CD14-positive monocyte (primary cell): ENCODE results near the gene SLC4A1. TPM values are rescaled to one million over a fixed set of nuclear protein-coding genes. Genes with fewer than 3 reads are reported as not detected.
A peak's percentile ranks its signal among the peaks of the same experiment; 100 is the strongest.
"Not testable (repeated sequence)": the region's sequence is repeated elsewhere in the genome, so short reads cannot be mapped to it uniquely, and the experiment has no call there.

Experiments used
- DNase-seq, 3 donors: peaks; one replicate each; pipeline ENCODE4 v3.0.0-alpha.2; 2011 to 2022
- H2AFZ ChIP-seq: 2 replicates; pipeline ENCODE4 v1.6.0; 2012; ENCODE audit warnings: mild to moderate bottlenecking, low read depth, low read length, inconsistent platforms; ENCODE audit not compliant: insufficient read depth, poor library complexity, severe bottlenecking
- H3K27ac ChIP-seq, 2 donors: 1 replicate in 1 of 2; 2 replicates in 1 of 2; pipeline ENCODE4 v1.5.1; 2012 to 2013; ENCODE audit warnings: low read length in 2 of 2, control low read depth in 1 of 2, inconsistent platforms in 1 of 2, low read depth in 1 of 2, mild to moderate bottlenecking in 1 of 2
- H3K27me3 ChIP-seq, 2 donors: one replicate each; pipeline versions ENCODE4 v1.6.0 to v1.6.1; 2011 to 2013; ENCODE audit warnings: low read length in 2 of 2; ENCODE audit not compliant: control insufficient read depth in 2 of 2, insufficient read depth in 2 of 2
- H3K36me3 ChIP-seq, 2 donors: replicated peaks in 1 of 2; 1 replicate in 1 of 2; 2 replicates in 1 of 2; pipeline versions ENCODE4 v1.5.1 to v1.6.1; 2012 to 2013; ENCODE audit warnings: low read length in 2 of 2, control low read depth in 1 of 2, inconsistent platforms in 1 of 2, mild to moderate bottlenecking in 1 of 2; ENCODE audit not compliant: insufficient read depth in 2 of 2, control insufficient read depth in 1 of 2
- H3K4me1 ChIP-seq, 2 donors: 1 replicate in 1 of 2; 2 replicates in 1 of 2; pipeline versions ENCODE4 v1.5.1 to v1.6.1; 2012 to 2013; ENCODE audit warnings: low read length in 2 of 2, control low read depth in 1 of 2, inconsistent platforms in 1 of 2, mild to moderate bottlenecking in 1 of 2, moderate library complexity in 1 of 2; ENCODE audit not compliant: insufficient read depth in 2 of 2, control insufficient read depth in 1 of 2
- H3K4me2 ChIP-seq: replicated peaks from 2 replicates; pipeline ENCODE3; 2012; ENCODE audit warnings: low read length, moderate library complexity, mild to moderate bottlenecking; ENCODE audit not compliant: poor library complexity, severe bottlenecking; ENCODE audit errors: extremely low read depth
- H3K4me3 ChIP-seq, 3 experiments: fragments of 200-600 bp in 1 of 3; sonication (generic) in 1 of 3; replicated peaks in 1 of 3; 1 replicate in 2 of 3; 2 replicates in 1 of 3; pipeline ENCODE4 v1.5.1; 2011 to 2013; ENCODE audit warnings: low read length in 3 of 3, mild to moderate bottlenecking in 3 of 3, control low read depth in 2 of 3, low read depth in 2 of 3, inconsistent platforms in 1 of 3, moderate library complexity in 1 of 3
- H3K79me2 ChIP-seq: 2 replicates; pipeline ENCODE4 v1.6.0; 2012; ENCODE audit warnings: mild to moderate bottlenecking, control low read depth, inconsistent platforms, low read length, moderate library complexity; ENCODE audit not compliant: insufficient read depth
- H3K9ac ChIP-seq: 2 replicates; pipeline ENCODE4 v1.6.0; 2017; ENCODE audit warnings: low read length, mild to moderate bottlenecking; ENCODE audit not compliant: insufficient read depth, poor library complexity, severe bottlenecking
- H3K9me3 ChIP-seq, 2 donors: replicated peaks in 1 of 2; 1 replicate in 1 of 2; 2 replicates in 1 of 2; pipeline versions ENCODE4 v1.5.1 to v1.6.1; 2012 to 2013; ENCODE audit warnings: low read length in 2 of 2, control low read depth in 1 of 2; ENCODE audit not compliant: control insufficient read depth in 1 of 2, insufficient read depth in 1 of 2
- H4K20me1 ChIP-seq: 2 replicates; pipeline ENCODE4 v1.6.0; 2012; ENCODE audit warnings: mild to moderate bottlenecking, low read length, control low read depth, moderate library complexity; ENCODE audit not compliant: insufficient read depth
- H3K27ac Mint-ChIP-seq, 7 donors: one replicate each; pipeline ENCODE4 v1.8.0; 2020; ENCODE audit warnings: mild to moderate bottlenecking in 7 of 7, mixed read lengths in 7 of 7, moderate library complexity in 6 of 7, inconsistent platforms in 2 of 7
- H3K27me3 Mint-ChIP-seq, 3 donors: one replicate each; pipeline ENCODE4 v1.8.0; 2021 to 2022; ENCODE audit warnings: low read depth in 3 of 3, mild to moderate bottlenecking in 3 of 3, mixed read lengths in 3 of 3, moderate library complexity in 3 of 3, inconsistent platforms in 1 of 3
- H3K36me3 Mint-ChIP-seq, 2 donors: one replicate each; pipeline ENCODE4 v1.8.0; 2020; ENCODE audit warnings: mixed read lengths in 2 of 2, inconsistent platforms in 1 of 2, mild to moderate bottlenecking in 1 of 2
- H3K4me1 Mint-ChIP-seq: one replicate; pipeline ENCODE4 v1.8.0; 2020; ENCODE audit warnings: mild to moderate bottlenecking, mixed read lengths
- H3K4me3 Mint-ChIP-seq, 2 donors: one replicate each; pipeline ENCODE4 v1.8.0; 2020; ENCODE audit warnings: mild to moderate bottlenecking in 2 of 2, mixed read lengths in 2 of 2, moderate library complexity in 1 of 2
- H3K9me3 Mint-ChIP-seq, 7 donors: one replicate each; pipeline ENCODE4 v1.8.0; 2020 to 2022; ENCODE audit warnings: mixed read lengths in 7 of 7, mild to moderate bottlenecking in 6 of 7, moderate library complexity in 6 of 7, inconsistent platforms in 2 of 7
- CTCF ChIP-seq: fragments of 200-600 bp; IDR thresholded peaks from one replicate; pipeline ENCODE4 v1.8.0; 2022; ENCODE audit warnings: antibody characterized with exemption, mild to moderate bottlenecking
- WGBS: methylation state at CpG from one replicate; pipeline ENCODE4 v1.1.5; 2013; ENCODE audit warnings: missing lambda C conversion rate; ENCODE audit not compliant: insufficient coverage; 5-methylcytosine and 5-hydroxymethylcytosine counted together
- intact Hi-C, 2 donors: fragments of 100-400 bp; cut with micrococcal nuclease; formaldehyde crosslinking; loops; one replicate each; pipeline versions ENCODE4 v1.15.0 to v1.15.1; 2023
- polyA plus RNA-seq, 3 donors: library from polyadenylated mRNA; depleted of rRNA in 1 of 3; unstranded in 2 of 3; stranded (reverse) in 1 of 3; fragments of 300-500 nt in 2 of 3; fragments of >200 nt in 1 of 3; fragmentation: Illumina TruSeq in 2 of 3; gene quantifications; 1 replicate in 2 of 3; 2 replicates in 1 of 3; pipeline ENCODE4 v1.2.3, GENCODE V29; 2012 to 2021

Gene SLC4A1
- polyA plus RNA-seq, 3 donors: 0.04 TPM; not detected in 2

GRCh38 chr17:44247440-44247841 lies 20.5 kb downstream of the SLC4A1 start:
- Histone ChIP-seq H4K20me1 (no peaks in the 10 kb centered on the region), H3K4me1 (peaks cover 13 to 18% of the 10 kb centered on the region in 2 donors), H3K9ac (no peak overlapping the region), H2AFZ (no peak overlapping the region), H3K36me3 (no peaks in the 10 kb centered on the region), H3K9me3 (no peaks in the 10 kb centered on the region), H3K27ac (no peak overlapping the region), H3K4me2 (no peak overlapping the region), H3K79me2 (no peaks in the 10 kb centered on the region), H3K4me3 (no peak overlapping the region), H3K27me3 (no peaks in the 10 kb centered on the region)
- Mint-ChIP-seq H3K27me3 (peaks cover 3 to 7% (median 4%) of the 10 kb centered on the region in 3 donors), H3K9me3 (peaks cover 0 to 4% (median 2%) of the 10 kb centered on the region in 7 donors), H3K4me3 (no peak overlapping the region), H3K27ac (no peak overlapping the region), H3K4me1 (peaks cover 28% of the 10 kb centered on the region), H3K36me3 (no peaks in the 10 kb centered on the region)
- WGBS: 92% methylated on average over 7 of the region's 7 CpGs
- no peak for TF ChIP-seq CTCF
- intact Hi-C loops: no loop called here
- no peak for DNase-seq

GRCh38 chr17:44241106-44241624 lies 26.8 kb downstream of the SLC4A1 start:
- Mint-ChIP-seq H3K4me3 (no peak overlapping the region), H3K4me1 (peaks cover 18% of the 10 kb centered on the region), H3K27ac (peak overlapping the region in 3 of 7 donors; percentile 19 to 72 (median 26)), H3K9me3 (peaks cover 0 to 4% (median 2%) of the 10 kb centered on the region in 7 donors), H3K36me3 (no peaks in the 10 kb centered on the region), H3K27me3 (peaks cover 0 to 9% (median 5%) of the 10 kb centered on the region in 3 donors)
- H3K27me3 ChIP-seq: no peaks in the 10 kb centered on the region
- intact Hi-C loops: loop anchor here in 1 of 2 donors (5.0 kb wide), 1 partner anchor 36 kb away; no protein-coding TSS in a partner anchor
- H3K36me3 ChIP-seq: no peaks in the 10 kb centered on the region
- H3K4me2 ChIP-seq: no peak overlapping the region
- no peak for TF ChIP-seq CTCF
- WGBS: 11% methylated on average over 1 of the region's 6 CpGs
- H3K9me3 ChIP-seq: no peaks in the 10 kb centered on the region
- H3K27ac ChIP-seq: no peak overlapping the region
- no peak overlapping the region for H3K9ac ChIP-seq
- H4K20me1 ChIP-seq: no peaks in the 10 kb centered on the region
- no peaks in the 10 kb centered on the region for H3K79me2 ChIP-seq
- no peak overlapping the region for H2AFZ ChIP-seq
- H3K4me3 ChIP-seq: no peak overlapping the region
- H3K4me1 ChIP-seq: peaks cover 5 to 9% of the 10 kb centered on the region in 2 donors
- DNase-seq: peak; percentile 31 to 60 (median 55)

GRCh38 chr17:44237886-44238285 lies 30.0 kb downstream of the SLC4A1 start:
- no CpG with 5 or more reads among the region's 28 CpGs for WGBS
- H3K4me2 ChIP-seq, H3K27ac Mint-ChIP-seq, DNase-seq, H3K4me1 ChIP-seq, H4K20me1 ChIP-seq, H3K4me3 Mint-ChIP-seq, H3K9me3 Mint-ChIP-seq, H3K36me3 ChIP-seq, H3K27me3 ChIP-seq, H3K27ac ChIP-seq, intact Hi-C loops, H3K9ac ChIP-seq, H3K9me3 ChIP-seq, H3K79me2 ChIP-seq, H3K4me3 ChIP-seq, H3K36me3 Mint-ChIP-seq, H2AFZ ChIP-seq, H3K4me1 Mint-ChIP-seq, H3K27me3 Mint-ChIP-seq: not testable (repeated sequence)
